AG09319 (cell line): Measurements from ENCODE around the gene OR51G1.

Experiments used
- DNase-seq: peaks from one replicate; pipeline ENCODE4 v3.0.0-alpha.2; 2010; ENCODE audit warnings: low read depth; ENCODE audit errors: extremely low read depth
- CTCF ChIP-seq: IDR thresholded peaks from 2 replicates; pipeline ENCODE4 v1.5.1; 2011; ENCODE audit warnings: low read depth, mild to moderate bottlenecking, inconsistent platforms, low read length, moderate library complexity

The OR51G1 gene

GRCh38 chr11:4890279-4890678 lies 33.9 kb downstream of the OR51G1 start:
- DNase-seq = no peak
- no peak for TF ChIP-seq CTCF

GRCh38 chr11:4887591-4887990 lies 36.5 kb downstream of the OR51G1 start:
- DNase-seq = no peak
- no peak for TF ChIP-seq CTCF

- no peak for TF ChIP-seq CTCF
- no peak for DNase-seq
Measured at GRCh38 chr11:4886186-4886585, 38.0 kb downstream of the OR51G1 start.

- DNase-seq = no peak
- TF ChIP-seq CTCF = no peak
Measured at GRCh38 chr11:4884361-4884760, 39.8 kb downstream of the OR51G1 start.

- DNase-seq = no peak
- TF ChIP-seq CTCF = no peak
Measured at GRCh38 chr11:4882543-4882942, 41.6 kb downstream of the OR51G1 start.

- no peak for DNase-seq
- TF ChIP-seq CTCF = no peak
Measured at GRCh38 chr11:4881860-4882500, 42.2 kb downstream of the OR51G1 start, which contains the start of gene OR51T1. Gene OR51T1 (plus strand): TSS chr11:4881900. CDS start chr11:4881900, 0 bp downstream.

- no peak for DNase-seq
- no peak for TF ChIP-seq CTCF
Measured at GRCh38 chr11:4881188-4881587, 43.0 kb downstream of the OR51G1 start.
